HT-29 (cell line): Measurements from ENCODE around the gene EEPD1. TPM values are rescaled to one million over a fixed set of nuclear protein-coding genes. Genes with fewer than 3 reads are reported as not detected.
"Not testable (repeated sequence)": the region's sequence is repeated elsewhere in the genome, so short reads cannot be mapped to it uniquely, and the experiment has no call there.

Experiments
- DNase-seq: peaks from one replicate; pipeline ENCODE4 v3.0.0-alpha.2; 2015; ENCODE audit warnings: low spot score
- total RNA-seq: library from RNA; depleted of rRNA; stranded (reverse); fragments of >200 nt; shearing (Covaris generic); gene quantifications from 2 replicates; pipeline ENCODE4 v1.2.3, GENCODE V29; 2014

The EEPD1 gene
- total RNA-seq, 1 experiment from 2014 or later: 44.7 TPM

- DNase-seq: no peak
Observed at GRCh38 chr7:36214608-36215456, 61.8 kb downstream of the EEPD1 start.

DNA sequence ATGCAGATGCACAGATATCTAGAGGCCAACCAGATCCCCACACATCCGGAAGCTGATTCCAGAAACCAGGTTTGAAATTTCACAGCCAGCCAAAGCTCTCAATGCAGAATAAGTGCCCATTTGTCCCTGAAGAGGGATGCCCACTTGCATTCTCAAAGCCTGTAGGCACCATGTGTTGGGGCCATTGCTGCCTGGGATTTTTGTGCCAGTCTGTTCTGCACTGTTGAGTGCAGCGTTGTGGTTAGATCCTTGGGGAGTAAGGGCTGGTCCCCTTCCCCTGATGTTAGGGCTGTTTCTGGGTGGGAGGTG is 62.4 kb downstream of the EEPD1 start:
- no peak for DNase-seq

DNA sequence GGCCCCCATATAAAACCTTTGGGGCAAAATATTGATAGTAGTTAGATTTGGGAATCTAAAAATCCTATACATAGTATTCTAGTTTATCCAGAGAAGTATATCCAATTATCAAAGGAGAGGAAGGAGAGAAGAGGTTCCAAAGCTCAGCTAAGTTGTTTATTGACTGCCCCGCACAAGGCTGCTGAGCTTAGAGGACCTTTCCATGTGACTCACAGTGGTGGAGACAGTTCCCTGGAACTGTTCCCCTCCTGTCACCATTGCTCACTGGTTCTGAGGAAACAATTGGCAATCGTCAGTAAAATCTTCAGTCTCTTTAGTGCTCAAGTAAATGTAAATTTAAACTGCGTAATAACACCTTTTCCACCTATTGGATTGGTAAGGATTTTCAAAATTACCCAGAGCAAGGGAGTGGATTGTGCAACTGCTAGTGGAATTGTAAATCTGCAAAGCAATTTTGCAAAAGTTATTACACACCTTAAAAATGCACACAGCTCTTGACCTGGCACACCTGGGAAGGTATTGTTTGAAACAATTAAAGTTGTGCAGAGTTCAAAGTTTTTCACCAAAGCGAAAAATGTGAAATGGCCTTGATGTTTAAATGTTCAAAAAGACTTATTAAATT is 63.1 kb downstream of the EEPD1 start:
- DNase-seq: no peak

DNA sequence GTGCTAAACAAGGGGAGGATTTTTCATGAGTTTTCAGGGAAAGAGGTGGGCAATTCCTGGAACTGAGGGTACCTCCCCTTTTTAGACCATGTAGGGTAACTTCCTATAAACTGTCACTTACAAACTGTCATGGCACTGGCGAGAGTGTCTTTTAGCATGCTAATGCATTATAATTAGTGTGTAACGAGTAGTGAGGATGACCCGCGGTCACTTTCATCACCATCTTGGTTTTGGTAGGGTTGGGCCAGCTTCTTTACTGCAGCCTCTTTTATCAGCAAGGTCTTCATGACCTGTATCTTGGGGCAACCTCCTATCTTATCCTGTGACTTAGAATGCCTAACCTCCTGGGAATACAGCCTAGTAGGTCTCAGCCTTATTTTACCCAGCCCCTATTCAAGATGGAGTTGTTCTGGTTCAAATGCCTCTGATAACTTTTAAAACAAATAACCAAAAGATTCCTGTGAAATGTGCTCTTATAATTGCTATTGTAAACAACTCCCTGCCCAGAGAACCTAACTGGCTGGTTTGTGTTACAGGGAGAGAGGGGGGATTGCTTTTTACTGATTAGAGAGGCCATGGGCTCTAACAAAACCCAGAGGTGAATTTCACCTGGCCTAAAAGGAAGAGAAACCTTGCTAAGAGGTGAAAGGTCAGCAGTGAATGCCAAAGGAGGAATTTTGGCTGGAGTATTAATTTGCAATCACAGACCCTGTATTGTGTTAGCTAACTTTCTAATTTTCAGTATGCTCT is 64.3 kb downstream of the EEPD1 start:
- no peak for DNase-seq

DNA sequence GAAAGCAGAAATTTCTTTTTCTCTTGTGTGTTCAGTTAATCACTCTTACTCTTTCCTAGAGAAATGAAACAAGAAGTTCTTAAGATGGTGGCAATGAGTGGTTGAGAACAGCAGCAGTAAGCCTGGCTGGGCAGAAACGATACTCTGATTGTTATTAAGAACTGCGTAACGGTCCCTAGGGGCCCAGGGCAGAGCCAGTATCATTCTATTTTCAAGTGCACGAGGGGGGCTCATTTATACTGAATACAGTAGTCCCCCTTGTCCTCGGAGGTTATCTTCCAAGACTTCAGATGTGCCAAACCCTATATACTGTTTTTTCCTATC is 64.9 kb downstream of the EEPD1 start:
- DNase-seq: no peak

- DNase-seq: no peak
Observed at GRCh38 chr7:36219429-36219828, 66.4 kb downstream of the EEPD1 start.

DNA sequence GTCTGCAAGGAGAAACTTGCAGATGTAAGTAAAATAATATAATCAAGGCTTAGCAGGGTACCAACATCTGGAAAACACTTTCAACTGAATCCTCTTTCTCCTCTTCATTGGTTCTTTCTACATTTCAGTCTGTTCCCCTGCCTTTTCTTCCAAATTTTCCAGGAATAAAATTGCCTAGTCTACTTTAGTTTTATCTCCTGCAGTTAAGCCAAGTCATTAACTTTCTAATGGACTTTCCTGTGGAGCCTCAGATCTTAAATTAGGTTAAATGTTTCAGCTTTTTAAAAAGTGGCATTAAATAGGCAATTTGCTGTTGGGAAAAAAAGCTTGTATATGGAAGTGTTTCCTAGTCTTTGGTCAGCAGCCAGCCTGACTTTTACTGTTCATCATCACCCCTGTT is 70.8 kb downstream of the EEPD1 start:
- no peak for DNase-seq

- DNase-seq: no peak
Observed at GRCh38 chr7:36224934-36225858, 72.1 kb downstream of the EEPD1 start.

GRCh38 chr7:36226151-36226550 is 73.1 kb downstream of the EEPD1 start:
- no peak for DNase-seq

- DNase-seq: no peak
Observed at GRCh38 chr7:36227223-36227622, 74.2 kb downstream of the EEPD1 start.

DNA sequence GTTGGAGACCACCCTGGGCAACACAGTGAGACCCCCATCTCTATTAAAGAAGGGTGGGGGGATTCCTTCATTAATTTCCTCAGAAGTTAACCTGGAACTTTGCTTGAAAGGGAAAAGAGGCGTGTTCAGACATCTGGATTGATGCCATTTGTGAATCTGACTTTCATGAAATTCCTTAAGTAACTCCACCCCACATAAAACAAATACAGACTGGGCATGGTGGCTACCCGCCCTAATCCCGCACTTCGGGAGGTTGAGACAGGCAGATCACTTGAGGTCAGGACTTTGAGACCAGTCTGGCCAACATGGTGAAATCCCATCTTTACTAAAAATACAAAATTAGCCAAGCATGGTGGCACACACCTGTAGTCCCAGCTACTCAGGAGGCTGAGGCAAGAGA is 75.0 kb downstream of the EEPD1 start:
- peak; percentile 63 for DNase-seq

- no peak for DNase-seq
Observed at GRCh38 chr7:36231406-36231805, 78.4 kb downstream of the EEPD1 start.

DNA sequence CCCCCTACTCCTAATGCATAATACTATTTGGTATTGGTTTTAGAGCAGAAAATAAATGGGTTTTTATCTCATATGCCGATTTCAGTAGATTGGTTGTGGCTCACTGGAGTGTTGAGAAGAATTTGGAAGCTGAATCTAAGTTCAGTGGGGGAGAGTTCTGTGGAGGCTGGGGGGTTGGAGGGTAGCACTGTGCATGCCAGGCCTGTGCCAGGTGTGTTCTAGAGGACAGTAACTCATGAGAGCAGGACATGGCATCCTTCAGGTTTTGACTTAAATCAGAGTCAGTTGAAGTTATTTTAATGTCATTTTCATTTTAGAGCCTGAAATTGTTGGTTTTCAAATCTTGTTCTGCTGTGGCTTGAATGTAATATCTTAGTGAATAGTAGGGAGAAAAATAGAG is 79.5 kb downstream of the EEPD1 start:
- no peak for DNase-seq

DNA sequence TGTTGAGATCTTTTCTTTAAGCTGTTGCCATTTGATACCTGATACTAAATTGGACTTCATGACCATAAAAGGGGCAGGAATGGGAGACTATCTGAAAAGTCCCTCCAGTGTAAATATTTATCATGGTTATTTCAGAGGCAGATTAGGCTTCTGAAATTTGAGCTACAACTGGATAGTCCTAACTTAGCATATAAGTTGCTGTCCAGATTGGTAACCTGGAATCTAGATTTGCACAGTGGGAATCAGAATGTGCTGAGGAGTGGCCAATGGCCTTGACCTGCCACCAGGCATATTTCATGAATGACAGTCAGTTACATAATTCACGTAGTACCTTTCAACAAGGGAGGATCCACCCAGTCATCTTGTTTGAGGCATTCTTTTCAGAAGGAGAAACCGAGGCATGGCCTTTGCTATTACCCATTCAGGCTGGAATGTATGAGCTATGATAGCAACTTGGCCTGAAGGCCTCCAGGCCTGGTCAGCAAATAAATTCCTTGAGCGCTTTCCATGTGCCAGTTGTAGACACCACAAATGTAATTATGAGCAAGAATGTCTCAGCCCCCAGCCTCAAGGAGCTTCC is 80.0 kb downstream of the EEPD1 start:
- DNase-seq: no peak

DNA sequence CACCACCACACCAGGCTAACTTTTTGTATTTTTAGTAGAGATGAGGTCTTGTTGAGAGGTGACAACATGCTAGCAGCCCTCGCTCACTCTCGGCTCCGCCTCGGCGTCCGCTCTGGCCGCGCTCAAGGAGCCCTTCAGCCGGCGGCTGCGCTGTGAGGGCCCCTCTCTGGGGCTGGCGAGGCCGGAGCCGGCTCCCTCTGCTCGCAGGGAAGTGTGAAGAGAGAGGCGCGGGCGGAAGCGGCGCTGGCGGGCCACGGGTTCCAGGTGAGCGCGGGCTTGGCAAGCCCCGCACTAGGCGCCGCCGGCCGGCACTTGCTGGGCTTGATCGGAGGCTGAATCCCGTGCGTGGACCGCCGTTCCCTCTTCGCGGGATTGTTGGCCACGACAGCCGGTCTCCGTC is 83.0 kb downstream of the EEPD1 start:
- DNase-seq: no peak

- DNase-seq: no peak
Observed at GRCh38 chr7:36238138-36238537, 85.1 kb downstream of the EEPD1 start.

DNA sequence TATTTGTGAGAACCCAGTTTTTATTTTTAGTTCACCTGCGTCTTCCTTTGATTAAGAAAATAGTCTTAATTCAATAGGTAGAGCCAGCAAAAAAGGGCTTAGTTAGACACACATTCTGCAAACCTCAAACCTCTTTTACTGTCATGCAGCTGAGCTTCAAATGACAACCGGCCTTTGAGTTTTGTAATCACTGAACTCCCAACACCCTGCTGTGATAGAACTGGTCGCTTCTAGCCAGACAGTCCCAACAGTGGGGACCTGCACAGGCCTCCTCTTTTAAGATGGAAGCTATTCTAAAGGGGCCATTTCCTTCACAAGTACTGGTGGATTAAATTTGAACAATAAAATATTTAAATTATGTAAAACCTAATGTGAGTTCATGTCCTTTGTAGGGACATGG is 90.3 kb downstream of the EEPD1 start:
- DNase-seq: not testable (repeated sequence)

DNA sequence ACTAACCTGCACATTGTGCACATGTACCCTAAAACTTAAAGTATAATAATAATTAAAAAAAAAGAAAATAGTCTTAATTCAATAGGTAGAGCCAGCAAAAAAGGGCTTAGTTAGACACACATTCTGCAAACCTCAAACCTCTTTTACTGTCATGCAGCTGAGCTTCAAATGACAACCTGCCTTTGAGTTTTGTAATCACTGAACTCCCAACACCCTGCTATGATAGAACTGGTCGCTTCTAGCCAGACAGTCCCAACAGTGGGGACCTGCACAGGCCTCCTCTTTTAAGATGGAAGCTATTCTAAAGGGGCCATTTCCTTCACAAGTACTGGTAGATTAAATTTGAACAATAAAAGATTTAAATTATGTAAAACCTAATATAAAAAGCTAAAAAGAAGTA is 90.9 kb downstream of the EEPD1 start:
- not testable (repeated sequence) for DNase-seq

DNA sequence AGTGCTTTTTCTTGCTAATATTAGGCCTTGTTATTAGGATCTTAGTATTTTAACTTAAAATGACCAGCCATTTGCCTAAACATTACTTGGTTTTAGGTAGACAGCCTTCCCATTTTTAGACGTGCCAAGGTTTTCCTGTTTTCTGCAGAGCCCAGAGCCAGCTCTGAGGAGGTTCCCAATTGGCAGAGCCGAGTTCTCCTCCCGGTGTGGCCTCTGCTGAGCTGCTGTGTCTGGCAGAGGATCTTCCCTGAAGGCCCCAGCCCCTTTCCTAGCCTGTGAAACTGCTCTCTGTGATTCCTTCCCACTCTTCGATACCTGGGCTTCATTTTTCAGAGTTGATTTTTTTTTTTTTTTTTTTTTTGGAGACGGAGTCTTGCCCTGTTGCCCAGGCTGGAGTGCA is 91.4 kb downstream of the EEPD1 start:
- DNase-seq: no peak

GRCh38 chr7:36245684-36246299 is 92.7 kb downstream of the EEPD1 start:
- no peak for DNase-seq

DNA sequence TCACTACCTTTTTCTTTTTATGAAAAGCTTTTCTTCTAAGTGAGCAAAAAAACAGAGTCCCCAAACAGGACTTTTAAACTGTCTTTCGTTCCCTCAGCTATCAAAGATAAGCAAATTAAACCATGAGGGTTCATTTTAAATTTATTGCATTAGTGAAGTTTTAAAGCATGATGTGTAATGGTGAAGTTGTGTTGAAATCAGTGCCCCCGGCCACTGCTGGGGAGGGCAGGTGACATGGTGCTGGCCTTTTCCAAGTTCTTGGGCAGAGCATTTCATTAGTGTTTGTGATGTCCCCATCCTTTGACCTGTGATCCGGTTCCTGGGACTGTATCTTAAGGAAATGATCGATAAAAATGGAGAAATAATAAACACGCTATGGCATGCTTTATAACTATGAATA is 96.0 kb downstream of the EEPD1 start:
- no peak for DNase-seq
